A549 (cell line): ENCODE results near the gene ESR2.

ENCODE experiments used
- BHLHE40 ChIP-seq: IDR thresholded peaks from 2 replicates; pipeline ENCODE4 v1.6.1; 2012; ENCODE audit warnings: low read depth, low read length, inconsistent platforms
- CEBPB ChIP-seq, 2 experiments: fragments of >200 bp in 1 of 2; sonication (Bioruptor Twin) in 1 of 2; formaldehyde crosslinking in 1 of 2; IDR thresholded peaks; 2 replicates each; pipeline ENCODE4 v1.6.1; 2012 to 2016
- CTCF ChIP-seq: fragments of >200 bp; sonication (Bioruptor Twin); formaldehyde crosslinking; IDR thresholded peaks from 3 replicates; pipeline ENCODE4 v1.5.1; 2016
- EP300 ChIP-seq, 2 experiments: fragments of >200 bp; sonication (Bioruptor Twin); formaldehyde crosslinking; IDR thresholded peaks; 2 replicates in 1 of 2; 3 replicates in 1 of 2; pipeline ENCODE4 v1.6.1; 2016 to 2017
- FOXS1 ChIP-seq: fragments of 250-450 bp; sonication (Bioruptor Pico); IDR thresholded peaks from 2 replicates; pipeline ENCODE4 v1.5.0; 2020; ENCODE audit warnings: mild to moderate bottlenecking, moderate library complexity
- GATA3 ChIP-seq: IDR thresholded peaks from 2 replicates; pipeline ENCODE4 v1.6.1; 2012; ENCODE audit warnings: borderline replicate concordance
- HES2 ChIP-seq: fragments of >200 bp; sonication (Bioruptor Twin); formaldehyde crosslinking; IDR thresholded peaks from 2 replicates; pipeline ENCODE4 v1.6.1; 2016
- HEYL ChIP-seq: fragments of 250-450 bp; sonication (Bioruptor Pico); IDR thresholded peaks from 2 replicates; pipeline ENCODE4 v1.8.0; 2021; ENCODE audit warnings: mild to moderate bottlenecking, moderate library complexity
- JUNB ChIP-seq: fragments of >200 bp; sonication (Bioruptor Twin); formaldehyde crosslinking; IDR thresholded peaks from 2 replicates; pipeline ENCODE4 v1.6.1; 2016
- MAX ChIP-seq: IDR thresholded peaks from 2 replicates; pipeline ENCODE4 v1.6.1; 2012
- NR3C1 ChIP-seq: fragments of >200 bp; sonication (Bioruptor Twin); formaldehyde crosslinking; IDR thresholded peaks from 3 replicates; pipeline ENCODE4 v1.6.1; 2017
- POLR2A ChIP-seq: IDR thresholded peaks from 2 replicates; pipeline ENCODE4 v1.6.1; 2012; ENCODE audit warnings: mild to moderate bottlenecking, low read length
- SMC3 ChIP-seq: fragments of >200 bp; sonication (Bioruptor Twin); formaldehyde crosslinking; IDR thresholded peaks from 3 replicates; pipeline ENCODE4 v1.6.1; 2018; ENCODE audit warnings: inconsistent platforms
- TF ChIP-seq, protein P1 (sequence below): fragments of 200-600 bp; sonication (generic); IDR thresholded peaks from 2 replicates; pipeline ENCODE4 v1.6.1; 2016; ENCODE audit warnings: antibody characterized with exemption, mild to moderate bottlenecking, moderate library complexity

- TF ChIP-seq POLR2A: no peak
- TF ChIP-seq, protein P1, sequence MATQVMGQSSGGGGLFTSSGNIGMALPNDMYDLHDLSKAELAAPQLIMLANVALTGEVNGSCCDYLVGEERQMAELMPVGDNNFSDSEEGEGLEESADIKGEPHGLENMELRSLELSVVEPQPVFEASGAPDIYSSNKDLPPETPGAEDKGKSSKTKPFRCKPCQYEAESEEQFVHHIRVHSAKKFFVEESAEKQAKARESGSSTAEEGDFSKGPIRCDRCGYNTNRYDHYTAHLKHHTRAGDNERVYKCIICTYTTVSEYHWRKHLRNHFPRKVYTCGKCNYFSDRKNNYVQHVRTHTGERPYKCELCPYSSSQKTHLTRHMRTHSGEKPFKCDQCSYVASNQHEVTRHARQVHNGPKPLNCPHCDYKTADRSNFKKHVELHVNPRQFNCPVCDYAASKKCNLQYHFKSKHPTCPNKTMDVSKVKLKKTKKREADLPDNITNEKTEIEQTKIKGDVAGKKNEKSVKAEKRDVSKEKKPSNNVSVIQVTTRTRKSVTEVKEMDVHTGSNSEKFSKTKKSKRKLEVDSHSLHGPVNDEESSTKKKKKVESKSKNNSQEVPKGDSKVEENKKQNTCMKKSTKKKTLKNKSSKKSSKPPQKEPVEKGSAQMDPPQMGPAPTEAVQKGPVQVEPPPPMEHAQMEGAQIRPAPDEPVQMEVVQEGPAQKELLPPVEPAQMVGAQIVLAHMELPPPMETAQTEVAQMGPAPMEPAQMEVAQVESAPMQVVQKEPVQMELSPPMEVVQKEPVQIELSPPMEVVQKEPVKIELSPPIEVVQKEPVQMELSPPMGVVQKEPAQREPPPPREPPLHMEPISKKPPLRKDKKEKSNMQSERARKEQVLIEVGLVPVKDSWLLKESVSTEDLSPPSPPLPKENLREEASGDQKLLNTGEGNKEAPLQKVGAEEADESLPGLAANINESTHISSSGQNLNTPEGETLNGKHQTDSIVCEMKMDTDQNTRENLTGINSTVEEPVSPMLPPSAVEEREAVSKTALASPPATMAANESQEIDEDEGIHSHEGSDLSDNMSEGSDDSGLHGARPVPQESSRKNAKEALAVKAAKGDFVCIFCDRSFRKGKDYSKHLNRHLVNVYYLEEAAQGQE: no peak
- TF ChIP-seq HES2: no peak
- peak; percentile 94 for TF ChIP-seq CTCF
- no peak for TF ChIP-seq MAX
- no peak for TF ChIP-seq JUNB
- no peak for TF ChIP-seq CEBPB (IDR thresholded peaks at IDR 0.05)
- TF ChIP-seq GATA3: no peak
- no peak for TF ChIP-seq HEYL (CRISPR knock-in tag)
- TF ChIP-seq FOXS1 (CRISPR knock-in tag): no peak
- no peak for TF ChIP-seq EP300 (IDR thresholded peaks at IDR 0.05)
- no peak for TF ChIP-seq NR3C1
- peak; percentile 96 for TF ChIP-seq SMC3
- TF ChIP-seq BHLHE40: no peak
Observed at GRCh38 chr14:64294672-64295413, 672 bp upstream of the ESR2 start.
